22Rv1 (cell line): ENCODE data around the gene GEMIN8.

Experiments used
- ZFX ChIP-seq: fragments of 450-650 bp; IDR thresholded peaks from 2 replicates; pipeline ENCODE4 v1.6.1; 2017; ENCODE audit warnings: antibody characterized with exemption, borderline replicate concordance
- TF ChIP-seq, protein P1 (sequence below): fragments of 450-650 bp; IDR thresholded peaks from 2 replicates; pipeline ENCODE4 v1.5.1; 2017; ENCODE audit warnings: mild to moderate bottlenecking

DNA sequence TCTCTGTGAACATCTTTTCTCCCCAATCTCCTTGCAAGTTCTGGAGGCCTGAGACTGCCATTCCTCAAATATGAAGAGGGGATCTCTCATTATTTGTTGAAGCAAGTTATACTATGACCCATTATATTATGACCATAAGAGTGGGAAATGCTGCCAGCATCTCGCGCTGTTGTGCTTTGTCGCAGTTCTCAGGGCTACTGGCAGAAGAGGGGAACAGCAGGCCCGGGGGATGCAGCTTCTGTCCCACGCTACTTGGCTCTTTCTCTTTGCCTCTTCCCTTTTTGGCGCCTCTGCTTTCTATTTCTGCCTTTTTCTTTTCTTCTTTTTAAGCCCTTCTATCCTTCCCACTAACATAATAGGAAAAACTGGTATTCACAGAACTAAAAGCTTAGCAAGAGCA is 64.2 kb downstream of the GEMIN8 start:
- TF ChIP-seq, protein P1, sequence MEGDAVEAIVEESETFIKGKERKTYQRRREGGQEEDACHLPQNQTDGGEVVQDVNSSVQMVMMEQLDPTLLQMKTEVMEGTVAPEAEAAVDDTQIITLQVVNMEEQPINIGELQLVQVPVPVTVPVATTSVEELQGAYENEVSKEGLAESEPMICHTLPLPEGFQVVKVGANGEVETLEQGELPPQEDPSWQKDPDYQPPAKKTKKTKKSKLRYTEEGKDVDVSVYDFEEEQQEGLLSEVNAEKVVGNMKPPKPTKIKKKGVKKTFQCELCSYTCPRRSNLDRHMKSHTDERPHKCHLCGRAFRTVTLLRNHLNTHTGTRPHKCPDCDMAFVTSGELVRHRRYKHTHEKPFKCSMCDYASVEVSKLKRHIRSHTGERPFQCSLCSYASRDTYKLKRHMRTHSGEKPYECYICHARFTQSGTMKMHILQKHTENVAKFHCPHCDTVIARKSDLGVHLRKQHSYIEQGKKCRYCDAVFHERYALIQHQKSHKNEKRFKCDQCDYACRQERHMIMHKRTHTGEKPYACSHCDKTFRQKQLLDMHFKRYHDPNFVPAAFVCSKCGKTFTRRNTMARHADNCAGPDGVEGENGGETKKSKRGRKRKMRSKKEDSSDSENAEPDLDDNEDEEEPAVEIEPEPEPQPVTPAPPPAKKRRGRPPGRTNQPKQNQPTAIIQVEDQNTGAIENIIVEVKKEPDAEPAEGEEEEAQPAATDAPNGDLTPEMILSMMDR: no peak
- no peak for TF ChIP-seq ZFX
